Parathyroid adenoma (tissue), 2 donors: Measurements from ENCODE around the gene MMADHC.

Experiments
- H2AFZ ChIP-seq: fragments of 300-600 bp; sonication (generic); one replicate; pipeline ENCODE4 v1.7.0; 2017; ENCODE audit warnings: antibody characterized with exemption, mild to moderate bottlenecking
- H3K27ac ChIP-seq: fragments of 300-600 bp; sonication (generic); one replicate; pipeline ENCODE4 v1.7.0; 2017
- H3K27me3 ChIP-seq: fragments of 300-600 bp; sonication (generic); one replicate; pipeline ENCODE4 v1.7.0; 2017; ENCODE audit warnings: low read length; ENCODE audit not compliant: control insufficient read depth, insufficient read depth
- H3K36me3 ChIP-seq: fragments of 300-600 bp; sonication (generic); one replicate; pipeline ENCODE4 v1.7.0; 2017; ENCODE audit warnings: low read length; ENCODE audit not compliant: control insufficient read depth, insufficient read depth
- H3K4me1 ChIP-seq: fragments of 300-600 bp; sonication (generic); one replicate; pipeline ENCODE4 v1.7.0; 2017; ENCODE audit warnings: control low read depth
- H3K4me2 ChIP-seq: fragments of 300-600 bp; sonication (generic); one replicate; pipeline ENCODE4 v1.7.0; 2017; ENCODE audit warnings: low read length
- H3K4me3 ChIP-seq: fragments of 300-600 bp; sonication (generic); one replicate; pipeline ENCODE4 v1.7.0; 2017; ENCODE audit warnings: low read depth, low read length
- H3K79me2 ChIP-seq: fragments of 300-600 bp; sonication (generic); one replicate; pipeline ENCODE4 v1.7.0; 2017; ENCODE audit warnings: control low read depth
- H3K9ac ChIP-seq: fragments of 300-600 bp; sonication (generic); one replicate; pipeline ENCODE4 v1.7.0; 2017; ENCODE audit warnings: mild to moderate bottlenecking
- H3K9me3 ChIP-seq: fragments of 300-600 bp; sonication (generic); one replicate; pipeline ENCODE4 v1.7.0; 2017; ENCODE audit warnings: low read length; ENCODE audit not compliant: control insufficient read depth
- TF ChIP-seq, protein P1 (sequence below): fragments of 300-600 bp; sonication (generic); IDR thresholded peaks from one replicate; pipeline ENCODE4 v1.7.0; 2017; ENCODE audit warnings: antibody characterized with exemption, mild to moderate bottlenecking
- donor health status: primary hyperparathyroidism.

MMADHC gene

DNA sequence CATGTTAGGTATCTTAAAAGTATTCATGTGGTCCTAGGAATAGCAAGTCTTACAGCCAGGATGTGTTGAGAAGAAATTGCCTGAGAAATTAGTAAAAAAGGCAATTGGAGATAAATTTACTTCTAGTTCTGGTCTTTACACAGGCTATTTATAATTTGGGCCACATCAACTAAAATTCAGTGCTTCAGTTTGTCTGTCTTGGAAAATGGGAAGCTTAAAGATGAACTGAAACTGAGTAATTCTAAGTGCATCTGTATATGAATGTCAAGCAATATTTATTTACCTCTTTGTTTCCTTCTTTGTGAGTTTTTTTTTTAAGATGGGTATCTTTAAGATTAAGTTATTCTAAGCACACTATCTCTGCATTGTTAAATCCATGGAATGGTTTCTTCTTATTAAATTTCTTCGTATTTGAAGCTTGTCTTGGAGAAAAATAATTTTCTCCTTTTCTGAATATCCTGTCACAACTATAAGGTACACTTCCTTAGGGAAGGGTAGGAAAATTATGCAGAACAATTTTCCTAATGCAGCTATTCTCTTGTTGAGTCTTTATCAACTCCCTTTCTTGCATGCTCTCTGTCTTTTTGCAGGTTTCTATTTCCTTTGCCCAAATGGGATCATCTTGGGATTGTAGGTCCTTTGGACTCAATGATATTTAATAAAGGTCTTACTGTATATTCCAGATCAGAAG is 39.7 kb upstream of the MMADHC start:
- no peak overlapping the region for H3K4me2 ChIP-seq
- no peak overlapping the region for H3K9ac ChIP-seq
- no peak overlapping the region for H3K27ac ChIP-seq
- H3K9me3 ChIP-seq, result no peaks in the 10 kb centered on the region
- H3K4me1 ChIP-seq, result no peaks in the 10 kb centered on the region
- H3K36me3 ChIP-seq, result no peaks in the 10 kb centered on the region
- no peaks in the 10 kb centered on the region for H3K79me2 ChIP-seq
- H2AFZ ChIP-seq, result no peak overlapping the region
- TF ChIP-seq, protein P1, sequence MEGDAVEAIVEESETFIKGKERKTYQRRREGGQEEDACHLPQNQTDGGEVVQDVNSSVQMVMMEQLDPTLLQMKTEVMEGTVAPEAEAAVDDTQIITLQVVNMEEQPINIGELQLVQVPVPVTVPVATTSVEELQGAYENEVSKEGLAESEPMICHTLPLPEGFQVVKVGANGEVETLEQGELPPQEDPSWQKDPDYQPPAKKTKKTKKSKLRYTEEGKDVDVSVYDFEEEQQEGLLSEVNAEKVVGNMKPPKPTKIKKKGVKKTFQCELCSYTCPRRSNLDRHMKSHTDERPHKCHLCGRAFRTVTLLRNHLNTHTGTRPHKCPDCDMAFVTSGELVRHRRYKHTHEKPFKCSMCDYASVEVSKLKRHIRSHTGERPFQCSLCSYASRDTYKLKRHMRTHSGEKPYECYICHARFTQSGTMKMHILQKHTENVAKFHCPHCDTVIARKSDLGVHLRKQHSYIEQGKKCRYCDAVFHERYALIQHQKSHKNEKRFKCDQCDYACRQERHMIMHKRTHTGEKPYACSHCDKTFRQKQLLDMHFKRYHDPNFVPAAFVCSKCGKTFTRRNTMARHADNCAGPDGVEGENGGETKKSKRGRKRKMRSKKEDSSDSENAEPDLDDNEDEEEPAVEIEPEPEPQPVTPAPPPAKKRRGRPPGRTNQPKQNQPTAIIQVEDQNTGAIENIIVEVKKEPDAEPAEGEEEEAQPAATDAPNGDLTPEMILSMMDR, result no peak
- H3K4me3 ChIP-seq, result no peak overlapping the region
- H3K27me3 ChIP-seq, result no peaks in the 10 kb centered on the region

DNA sequence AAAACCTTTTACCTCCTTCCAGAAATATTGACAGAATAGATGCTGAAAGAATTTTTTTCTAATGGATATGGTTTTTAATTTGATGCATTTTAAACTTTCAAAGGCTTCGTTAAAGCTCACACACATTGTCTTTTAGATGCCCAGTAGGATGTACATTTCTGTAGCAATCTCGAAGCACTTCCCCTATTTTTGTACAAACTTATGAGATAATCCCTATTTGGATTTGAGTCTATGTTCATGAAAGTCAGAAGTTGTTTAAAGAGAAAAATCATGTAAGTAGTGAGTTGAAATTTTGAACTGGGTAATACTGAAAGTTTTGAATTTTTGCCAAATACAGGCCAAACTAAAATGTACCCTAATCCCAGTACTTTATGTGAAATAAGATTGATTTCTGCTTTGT is 38.1 kb upstream of the MMADHC start:
- H3K4me1 ChIP-seq, result no peaks in the 10 kb centered on the region
- no peaks in the 10 kb centered on the region for H3K79me2 ChIP-seq
- H3K27ac ChIP-seq, result no peak overlapping the region
- TF ChIP-seq, protein P1, result no peak
- H2AFZ ChIP-seq, result no peak overlapping the region
- H3K27me3 ChIP-seq, result no peaks in the 10 kb centered on the region
- H3K4me3 ChIP-seq, result no peak overlapping the region
- no peak overlapping the region for H3K9ac ChIP-seq
- no peaks in the 10 kb centered on the region for H3K36me3 ChIP-seq
- no peak overlapping the region for H3K4me2 ChIP-seq
- H3K9me3 ChIP-seq, result no peaks in the 10 kb centered on the region

DNA sequence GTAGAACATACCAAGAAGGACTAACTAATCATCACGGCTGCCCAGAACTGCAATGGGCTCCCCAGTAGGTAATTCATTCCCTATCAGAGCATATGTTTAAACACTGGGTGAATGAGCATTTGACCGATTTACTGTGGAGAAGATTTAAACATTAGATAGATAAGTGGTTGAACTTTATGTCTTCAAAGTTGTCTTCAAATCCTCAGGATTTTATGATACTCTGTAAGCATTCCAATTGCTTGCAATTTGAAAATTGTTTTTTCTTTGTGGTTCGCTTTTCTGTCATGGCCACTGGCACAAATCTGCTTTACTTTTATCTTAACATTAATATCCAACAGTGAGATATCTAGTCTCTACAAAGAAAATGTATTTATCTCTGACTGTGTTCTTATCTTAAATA is 37.7 kb upstream of the MMADHC start:
- no peak overlapping the region for H3K9ac ChIP-seq
- H3K9me3 ChIP-seq, result no peaks in the 10 kb centered on the region
- H3K4me1 ChIP-seq, result no peaks in the 10 kb centered on the region
- H3K27me3 ChIP-seq, result no peaks in the 10 kb centered on the region
- H3K36me3 ChIP-seq, result no peaks in the 10 kb centered on the region
- no peak overlapping the region for H3K27ac ChIP-seq
- H3K4me3 ChIP-seq, result no peak overlapping the region
- H2AFZ ChIP-seq, result no peak overlapping the region
- H3K79me2 ChIP-seq, result no peaks in the 10 kb centered on the region
- H3K4me2 ChIP-seq, result no peak overlapping the region
- TF ChIP-seq, protein P1, result no peak

DNA sequence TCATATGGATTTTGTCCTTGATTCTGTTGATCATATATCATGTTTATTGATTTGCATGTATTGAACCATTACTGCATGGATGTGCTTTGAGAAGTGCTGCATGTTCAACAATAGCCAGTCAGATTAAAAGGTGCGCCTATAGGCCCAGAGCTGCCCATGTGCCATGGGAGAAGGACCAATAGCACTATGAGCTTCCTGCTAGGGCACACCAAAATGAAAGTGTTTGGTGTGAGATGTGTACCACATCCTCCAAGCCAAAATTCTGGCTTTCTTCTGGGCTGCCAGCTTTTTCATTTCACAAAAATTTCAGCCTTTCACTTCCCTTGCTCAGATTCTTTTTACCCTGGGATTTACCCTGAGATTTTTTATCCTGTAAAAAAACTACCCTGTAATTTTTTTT is 34.8 kb upstream of the MMADHC start:
- Histone ChIP-seq H3K79me2 (no peaks in the 10 kb centered on the region), H3K9me3 (no peaks in the 10 kb centered on the region), H3K4me1 (no peaks in the 10 kb centered on the region), H3K27me3 (no peaks in the 10 kb centered on the region), H2AFZ (no peak overlapping the region), H3K9ac (no peak overlapping the region), H3K4me3 (no peak overlapping the region), H3K36me3 (no peaks in the 10 kb centered on the region), H3K27ac (no peak overlapping the region), H3K4me2 (no peak overlapping the region)
- TF ChIP-seq, protein P1, result no peak

DNA sequence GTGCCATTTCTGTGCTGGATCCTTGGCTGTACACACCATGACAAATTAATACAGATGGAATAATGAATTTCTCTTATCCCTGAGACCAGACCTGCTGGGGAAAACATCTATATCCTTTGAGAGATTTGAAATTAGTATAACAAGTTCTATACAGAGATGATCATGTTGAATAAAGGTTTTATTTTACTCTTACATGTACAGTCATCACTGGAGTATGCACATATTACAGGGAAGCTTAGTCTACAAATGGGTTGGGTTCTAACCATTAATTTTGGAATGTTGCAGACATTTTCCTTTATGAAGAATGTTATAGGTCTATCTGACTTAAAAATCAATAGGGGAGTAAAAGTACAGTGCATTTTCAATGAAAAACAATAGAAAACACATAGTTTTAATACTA is 29.9 kb upstream of the MMADHC start:
- Histone ChIP-seq H2AFZ (no peak overlapping the region), H3K9ac (no peak overlapping the region), H3K27ac (no peak overlapping the region), H3K36me3 (no peaks in the 10 kb centered on the region), H3K9me3 (no peaks in the 10 kb centered on the region), H3K27me3 (no peaks in the 10 kb centered on the region), H3K4me1 (no peaks in the 10 kb centered on the region), H3K4me2 (no peak overlapping the region), H3K4me3 (no peak overlapping the region), H3K79me2 (no peaks in the 10 kb centered on the region)
- TF ChIP-seq, protein P1, result no peak
